Stimulated activated CD8-positive, alpha-beta memory T cell treated with anti-CD3 and anti-CD28 coated beads, Interleukin-4, amount 100 ng/mL, for 4 hours (primary cell): ENCODE results near the gene TTC28.
"Not testable (repeated sequence)": the region's sequence is repeated elsewhere in the genome, so short reads cannot be mapped to it uniquely, and the experiment has no call there.

Source experiments
- DNase-seq, 2 donors: peaks; one replicate each; pipeline ENCODE4 v3.0.0-alpha.2; 2020; ENCODE audit warnings: low read depth in 2 of 2, low spot score in 1 of 2

The TTC28 gene

GRCh38 chr22:28239941-28240340 is 439.7 kb downstream of the TTC28 start:
- DNase-seq: no peak

GRCh38 chr22:28237783-28238182 is 441.9 kb downstream of the TTC28 start:
- DNase-seq: no peak

GRCh38 chr22:28237112-28237511 is 442.5 kb downstream of the TTC28 start:
- DNase-seq: no peak

- no peak for DNase-seq
These were observed 447.4 kb downstream of the TTC28 start for GRCh38 chr22:28232204-28232603.

- DNase-seq: no peak
These were observed 448.2 kb downstream of the TTC28 start for GRCh38 chr22:28231441-28231840.

GRCh38 chr22:28230671-28231070 is 449.0 kb downstream of the TTC28 start:
- no peak for DNase-seq

- DNase-seq: no peak
These were observed 449.8 kb downstream of the TTC28 start for GRCh38 chr22:28229566-28230485.

- DNase-seq: no peak
These were observed 455.8 kb downstream of the TTC28 start for GRCh38 chr22:28223826-28224225.

- no peak for DNase-seq
These were observed 456.5 kb downstream of the TTC28 start for GRCh38 chr22:28222976-28223745.

- no peak for DNase-seq
These were observed 457.1 kb downstream of the TTC28 start for GRCh38 chr22:28222571-28222970.

GRCh38 chr22:28222052-28222451 is 457.6 kb downstream of the TTC28 start:
- DNase-seq: no peak

- DNase-seq: no peak
These were observed 458.8 kb downstream of the TTC28 start for GRCh38 chr22:28220626-28221363.

GRCh38 chr22:28217277-28217676 is 462.4 kb downstream of the TTC28 start:
- no peak for DNase-seq

- DNase-seq: not testable (repeated sequence)
These were observed 464.9 kb downstream of the TTC28 start for GRCh38 chr22:28214750-28215149.

GRCh38 chr22:28209457-28209856 is 470.2 kb downstream of the TTC28 start:
- not testable (repeated sequence) for DNase-seq

- DNase-seq: no peak
These were observed 470.9 kb downstream of the TTC28 start for GRCh38 chr22:28208787-28209186.

- DNase-seq: no peak
These were observed 471.6 kb downstream of the TTC28 start for GRCh38 chr22:28208036-28208435.

- no peak for DNase-seq
These were observed 472.2 kb downstream of the TTC28 start for GRCh38 chr22:28207281-28208030.

- no peak for DNase-seq
These were observed 473.7 kb downstream of the TTC28 start for GRCh38 chr22:28205926-28206325.

GRCh38 chr22:28204382-28204781 is 475.3 kb downstream of the TTC28 start:
- no peak for DNase-seq

GRCh38 chr22:28203286-28203685 is 476.4 kb downstream of the TTC28 start:
- DNase-seq: no peak
